ENCODE measurements around the gene COL19A1.

DNA sequence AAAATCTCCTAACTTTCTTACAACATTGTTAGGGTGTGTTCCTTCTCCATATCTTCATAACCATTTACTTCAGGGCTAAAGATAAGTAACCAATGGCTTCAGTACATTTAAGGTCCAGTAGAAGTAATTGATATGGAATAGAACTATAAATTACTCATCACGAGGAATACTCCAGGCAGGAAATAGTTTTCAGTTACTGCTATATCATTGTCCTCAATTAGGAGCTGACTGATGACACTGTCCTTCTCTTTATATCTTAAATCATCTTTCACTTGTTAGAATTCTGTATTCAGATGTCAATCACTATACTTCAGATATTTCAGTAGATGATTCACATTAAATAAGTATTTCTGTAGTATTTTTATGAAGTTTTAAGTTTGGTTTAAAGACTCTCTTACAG is 88.4 kb downstream of the COL19A1 start:
- TF ChIP-seq, protein P1, sequence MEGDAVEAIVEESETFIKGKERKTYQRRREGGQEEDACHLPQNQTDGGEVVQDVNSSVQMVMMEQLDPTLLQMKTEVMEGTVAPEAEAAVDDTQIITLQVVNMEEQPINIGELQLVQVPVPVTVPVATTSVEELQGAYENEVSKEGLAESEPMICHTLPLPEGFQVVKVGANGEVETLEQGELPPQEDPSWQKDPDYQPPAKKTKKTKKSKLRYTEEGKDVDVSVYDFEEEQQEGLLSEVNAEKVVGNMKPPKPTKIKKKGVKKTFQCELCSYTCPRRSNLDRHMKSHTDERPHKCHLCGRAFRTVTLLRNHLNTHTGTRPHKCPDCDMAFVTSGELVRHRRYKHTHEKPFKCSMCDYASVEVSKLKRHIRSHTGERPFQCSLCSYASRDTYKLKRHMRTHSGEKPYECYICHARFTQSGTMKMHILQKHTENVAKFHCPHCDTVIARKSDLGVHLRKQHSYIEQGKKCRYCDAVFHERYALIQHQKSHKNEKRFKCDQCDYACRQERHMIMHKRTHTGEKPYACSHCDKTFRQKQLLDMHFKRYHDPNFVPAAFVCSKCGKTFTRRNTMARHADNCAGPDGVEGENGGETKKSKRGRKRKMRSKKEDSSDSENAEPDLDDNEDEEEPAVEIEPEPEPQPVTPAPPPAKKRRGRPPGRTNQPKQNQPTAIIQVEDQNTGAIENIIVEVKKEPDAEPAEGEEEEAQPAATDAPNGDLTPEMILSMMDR (conservative IDR thresholded peaks at IDR 0.05; ENCODE audit: low read depth in 2 of 2), result no peak
- TF ChIP-seq JUNB (IDR thresholded peaks at IDR 0.05; ENCODE audit: unreplicated experiment) (no peak), EZH2 (IDR thresholded peaks at IDR 0.05; ENCODE audit: low read depth, unreplicated experiment) (no peak), STAT1 (IDR thresholded peaks at IDR 0.05; ENCODE audit: unreplicated experiment) (no peak), EZH2phosphoT487 (IDR thresholded peaks at IDR 0.05; ENCODE audit: unreplicated experiment) (no peak), CREB1 (CRISPR knock-in tag; IDR thresholded peaks at IDR 0.05; ENCODE audit: low read depth) (no peak), POLR2AphosphoS5 (IDR thresholded peaks at IDR 0.05; ENCODE audit: low read depth) (no peak), ZNF114 (CRISPR knock-in tag; IDR thresholded peaks at IDR 0.05) (no peak)
- TF ChIP-seq, protein P2, sequence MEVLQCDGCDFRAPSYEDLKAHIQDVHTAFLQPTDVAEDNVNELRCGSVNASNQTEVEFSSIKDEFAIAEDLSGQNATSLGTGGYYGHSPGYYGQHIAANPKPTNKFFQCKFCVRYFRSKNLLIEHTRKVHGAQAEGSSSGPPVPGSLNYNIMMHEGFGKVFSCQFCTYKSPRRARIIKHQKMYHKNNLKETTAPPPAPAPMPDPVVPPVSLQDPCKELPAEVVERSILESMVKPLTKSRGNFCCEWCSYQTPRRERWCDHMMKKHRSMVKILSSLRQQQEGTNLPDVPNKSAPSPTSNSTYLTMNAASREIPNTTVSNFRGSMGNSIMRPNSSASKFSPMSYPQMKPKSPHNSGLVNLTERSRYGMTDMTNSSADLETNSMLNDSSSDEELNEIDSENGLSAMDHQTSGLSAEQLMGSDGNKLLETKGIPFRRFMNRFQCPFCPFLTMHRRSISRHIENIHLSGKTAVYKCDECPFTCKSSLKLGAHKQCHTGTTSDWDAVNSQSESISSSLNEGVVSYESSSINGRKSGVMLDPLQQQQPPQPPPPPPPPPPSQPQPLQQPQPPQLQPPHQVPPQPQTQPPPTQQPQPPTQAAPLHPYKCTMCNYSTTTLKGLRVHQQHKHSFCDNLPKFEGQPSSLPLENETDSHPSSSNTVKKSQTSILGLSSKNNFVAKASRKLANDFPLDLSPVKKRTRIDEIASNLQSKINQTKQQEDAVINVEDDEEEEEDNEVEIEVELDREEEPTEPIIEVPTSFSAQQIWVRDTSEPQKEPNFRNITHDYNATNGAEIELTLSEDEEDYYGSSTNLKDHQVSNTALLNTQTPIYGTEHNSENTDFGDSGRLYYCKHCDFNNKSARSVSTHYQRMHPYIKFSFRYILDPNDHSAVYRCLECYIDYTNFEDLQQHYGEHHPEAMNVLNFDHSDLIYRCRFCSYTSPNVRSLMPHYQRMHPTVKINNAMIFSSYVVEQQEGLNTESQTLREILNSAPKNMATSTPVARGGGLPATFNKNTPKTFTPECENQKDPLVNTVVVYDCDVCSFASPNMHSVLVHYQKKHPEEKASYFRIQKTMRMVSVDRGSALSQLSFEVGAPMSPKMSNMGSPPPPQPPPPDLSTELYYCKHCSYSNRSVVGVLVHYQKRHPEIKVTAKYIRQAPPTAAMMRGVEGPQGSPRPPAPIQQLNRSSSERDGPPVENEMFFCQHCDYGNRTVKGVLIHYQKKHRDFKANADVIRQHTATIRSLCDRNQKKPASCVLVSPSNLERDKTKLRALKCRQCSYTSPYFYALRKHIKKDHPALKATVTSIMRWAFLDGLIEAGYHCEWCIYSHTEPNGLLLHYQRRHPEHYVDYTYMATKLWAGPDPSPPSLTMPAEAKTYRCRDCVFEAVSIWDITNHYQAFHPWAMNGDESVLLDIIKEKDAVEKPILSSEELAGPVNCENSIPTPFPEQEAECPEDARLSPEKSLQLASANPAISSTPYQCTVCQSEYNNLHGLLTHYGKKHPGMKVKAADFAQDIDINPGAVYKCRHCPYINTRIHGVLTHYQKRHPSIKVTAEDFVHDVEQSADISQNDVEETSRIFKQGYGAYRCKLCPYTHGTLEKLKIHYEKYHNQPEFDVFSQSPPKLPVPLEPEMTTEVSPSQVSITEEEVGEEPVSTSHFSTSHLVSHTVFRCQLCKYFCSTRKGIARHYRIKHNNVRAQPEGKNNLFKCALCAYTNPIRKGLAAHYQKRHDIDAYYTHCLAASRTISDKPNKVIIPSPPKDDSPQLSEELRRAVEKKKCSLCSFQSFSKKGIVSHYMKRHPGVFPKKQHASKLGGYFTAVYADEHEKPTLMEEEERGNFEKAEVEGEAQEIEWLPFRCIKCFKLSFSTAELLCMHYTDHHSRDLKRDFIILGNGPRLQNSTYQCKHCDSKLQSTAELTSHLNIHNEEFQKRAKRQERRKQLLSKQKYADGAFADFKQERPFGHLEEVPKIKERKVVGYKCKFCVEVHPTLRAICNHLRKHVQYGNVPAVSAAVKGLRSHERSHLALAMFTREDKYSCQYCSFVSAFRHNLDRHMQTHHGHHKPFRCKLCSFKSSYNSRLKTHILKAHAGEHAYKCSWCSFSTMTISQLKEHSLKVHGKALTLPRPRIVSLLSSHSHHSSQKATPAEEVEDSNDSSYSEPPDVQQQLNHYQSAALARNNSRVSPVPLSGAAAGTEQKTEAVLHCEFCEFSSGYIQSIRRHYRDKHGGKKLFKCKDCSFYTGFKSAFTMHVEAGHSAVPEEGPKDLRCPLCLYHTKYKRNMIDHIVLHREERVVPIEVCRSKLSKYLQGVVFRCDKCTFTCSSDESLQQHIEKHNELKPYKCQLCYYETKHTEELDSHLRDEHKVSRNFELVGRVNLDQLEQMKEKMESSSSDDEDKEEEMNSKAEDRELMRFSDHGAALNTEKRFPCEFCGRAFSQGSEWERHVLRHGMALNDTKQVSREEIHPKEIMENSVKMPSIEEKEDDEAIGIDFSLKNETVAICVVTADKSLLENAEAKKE (CRISPR knock-in tag; IDR thresholded peaks at IDR 0.05), result no peak
- TF ChIP-seq, protein P3, sequence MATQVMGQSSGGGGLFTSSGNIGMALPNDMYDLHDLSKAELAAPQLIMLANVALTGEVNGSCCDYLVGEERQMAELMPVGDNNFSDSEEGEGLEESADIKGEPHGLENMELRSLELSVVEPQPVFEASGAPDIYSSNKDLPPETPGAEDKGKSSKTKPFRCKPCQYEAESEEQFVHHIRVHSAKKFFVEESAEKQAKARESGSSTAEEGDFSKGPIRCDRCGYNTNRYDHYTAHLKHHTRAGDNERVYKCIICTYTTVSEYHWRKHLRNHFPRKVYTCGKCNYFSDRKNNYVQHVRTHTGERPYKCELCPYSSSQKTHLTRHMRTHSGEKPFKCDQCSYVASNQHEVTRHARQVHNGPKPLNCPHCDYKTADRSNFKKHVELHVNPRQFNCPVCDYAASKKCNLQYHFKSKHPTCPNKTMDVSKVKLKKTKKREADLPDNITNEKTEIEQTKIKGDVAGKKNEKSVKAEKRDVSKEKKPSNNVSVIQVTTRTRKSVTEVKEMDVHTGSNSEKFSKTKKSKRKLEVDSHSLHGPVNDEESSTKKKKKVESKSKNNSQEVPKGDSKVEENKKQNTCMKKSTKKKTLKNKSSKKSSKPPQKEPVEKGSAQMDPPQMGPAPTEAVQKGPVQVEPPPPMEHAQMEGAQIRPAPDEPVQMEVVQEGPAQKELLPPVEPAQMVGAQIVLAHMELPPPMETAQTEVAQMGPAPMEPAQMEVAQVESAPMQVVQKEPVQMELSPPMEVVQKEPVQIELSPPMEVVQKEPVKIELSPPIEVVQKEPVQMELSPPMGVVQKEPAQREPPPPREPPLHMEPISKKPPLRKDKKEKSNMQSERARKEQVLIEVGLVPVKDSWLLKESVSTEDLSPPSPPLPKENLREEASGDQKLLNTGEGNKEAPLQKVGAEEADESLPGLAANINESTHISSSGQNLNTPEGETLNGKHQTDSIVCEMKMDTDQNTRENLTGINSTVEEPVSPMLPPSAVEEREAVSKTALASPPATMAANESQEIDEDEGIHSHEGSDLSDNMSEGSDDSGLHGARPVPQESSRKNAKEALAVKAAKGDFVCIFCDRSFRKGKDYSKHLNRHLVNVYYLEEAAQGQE (IDR thresholded peaks at IDR 0.05; ENCODE audit: unreplicated experiment), result no peak

Data from GM23338 (cell line).